SU-DHL-6 (cell line): ENCODE data around the gene LRRK1.
"Not testable (repeated sequence)": the region's sequence is repeated elsewhere in the genome, so short reads cannot be mapped to it uniquely, and the experiment has no call there.

Source experiments
- H2AFZ ChIP-seq: fragments of 200-600 bp; sonication (generic); 2 replicates; pipeline ENCODE4 v1.6.1; 2014; ENCODE audit warnings: low read depth, mild to moderate bottlenecking, moderate library complexity, mixed read lengths, antibody characterized with exemption, low read length; ENCODE audit not compliant: severe bottlenecking
- H3F3A ChIP-seq: fragments of 200-600 bp; shearing (Covaris generic); 2 replicates; pipeline ENCODE4 v1.6.0; 2016; ENCODE audit warnings: antibody characterized with exemption, mild to moderate bottlenecking; ENCODE audit not compliant: insufficient read depth
- H3K27ac ChIP-seq: fragments of 200-600 bp; sonication (generic); 2 replicates; pipeline ENCODE4 v1.5.1; 2016; ENCODE audit warnings: low read depth, mild to moderate bottlenecking, low read length, moderate library complexity, mixed read lengths
- H3K27me3 ChIP-seq: fragments of 200-600 bp; sonication (generic), shearing (Covaris generic); 2 replicates; pipeline ENCODE4 v1.6.0; 2014; ENCODE audit warnings: mild to moderate bottlenecking, low read length
- H3K36me3 ChIP-seq: fragments of 200-600 bp; sonication (generic); 2 replicates; pipeline ENCODE4 v1.6.1; 2014; ENCODE audit warnings: mild to moderate bottlenecking, low read length, mixed read lengths
- H3K4me2 ChIP-seq: fragments of 300-600, 200-600 bp; shearing (Covaris generic), sonication (generic); 2 replicates; pipeline ENCODE4 v1.6.0; 2014; ENCODE audit warnings: low read length, low read depth, mild to moderate bottlenecking; ENCODE audit not compliant: poor library complexity, severe bottlenecking
- H3K4me3 ChIP-seq: fragments of 200-600 bp; sonication (generic); 2 replicates; pipeline ENCODE4 v1.5.1; 2014; ENCODE audit warnings: antibody characterized with exemption, low read length, mild to moderate bottlenecking, mixed read lengths; ENCODE audit not compliant: insufficient read depth, poor library complexity, severe bottlenecking
- H3K79me2 ChIP-seq: fragments of 200-600 bp; sonication (generic); 2 replicates; pipeline ENCODE4 v1.6.1; 2014; ENCODE audit warnings: mild to moderate bottlenecking, low read length, moderate library complexity; ENCODE audit not compliant: insufficient read depth
- H3K9ac ChIP-seq: fragments of 200-600 bp; sonication (generic); 2 replicates; pipeline ENCODE4 v1.7.0; 2014; ENCODE audit warnings: mild to moderate bottlenecking, low read length
- H3K9me2 ChIP-seq: fragments of 200-600 bp; sonication (generic); replicated peaks from 2 replicates; pipeline ENCODE4 v1.6.1; 2014; ENCODE audit warnings: low read length; ENCODE audit not compliant: insufficient read depth
- H3K9me3 ChIP-seq: fragments of 200-600 bp; sonication (generic); 2 replicates; pipeline ENCODE4 v1.6.1; 2014; ENCODE audit warnings: low read length, mixed read lengths; ENCODE audit not compliant: insufficient read depth
- H4K20me1 ChIP-seq: fragments of 200-600 bp; sonication (generic); 2 replicates; pipeline ENCODE4 v1.6.1; 2014; ENCODE audit warnings: low read depth, mild to moderate bottlenecking, antibody characterized with exemption, low read length, moderate library complexity, mixed read lengths
- EZH2phosphoT487 ChIP-seq: fragments of 200-600 bp; sonication (generic), shearing (Covaris generic); conservative IDR thresholded peaks from 2 replicates; pipeline ENCODE4 v1.6.1; 2018; ENCODE audit warnings: mild to moderate bottlenecking, antibody characterized with exemption, low read length, moderate library complexity, mixed read lengths
- TF ChIP-seq, protein P1 (sequence below): fragments of 200-600 bp; sonication (generic); IDR thresholded peaks from one replicate; pipeline ENCODE4 v1.5.1; 2017; ENCODE audit warnings: antibody characterized with exemption, mild to moderate bottlenecking, low read length, moderate library complexity; ENCODE audit not compliant: insufficient read depth, poor library complexity, severe bottlenecking

Gene LRRK1

DNA sequence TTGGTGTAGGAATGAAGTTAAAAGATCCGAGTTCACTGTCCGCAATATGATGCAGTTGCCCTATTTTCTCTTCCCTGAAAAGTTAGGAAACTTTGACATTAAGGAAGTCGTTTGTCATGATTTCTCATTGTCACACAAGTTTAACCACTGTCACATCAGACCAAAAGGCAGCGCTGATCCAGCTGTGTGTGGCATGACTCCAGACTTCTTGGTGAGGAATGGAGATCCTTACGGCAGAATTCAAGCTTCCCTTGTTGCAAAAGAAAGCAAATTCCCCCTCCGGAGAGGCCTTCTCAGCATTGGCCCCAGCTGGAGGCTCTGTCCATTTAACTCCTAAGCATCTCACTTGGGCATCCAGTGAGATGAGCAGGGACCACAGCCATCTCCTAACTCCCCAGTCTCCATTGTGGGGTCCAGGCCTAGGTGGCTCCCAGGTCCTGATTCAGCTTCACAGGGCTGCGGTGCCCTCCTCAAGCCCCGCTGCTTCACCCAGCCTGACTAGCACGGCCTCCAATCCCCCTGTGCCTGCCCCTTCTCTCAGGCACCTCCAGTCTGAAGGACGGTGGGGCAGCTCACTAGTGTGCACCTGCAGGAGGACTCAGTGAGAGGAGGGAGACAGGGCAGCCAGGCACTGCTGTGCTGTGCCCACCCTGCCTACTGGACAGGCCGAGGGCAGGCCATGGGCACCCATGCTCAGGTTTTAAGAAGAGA lies 173.2 kb downstream of the LRRK1 start:
- H3K27me3 ChIP-seq: no peaks in the 10 kb centered on the region
- H2AFZ ChIP-seq: no peak overlapping the region
- no peaks in the 10 kb centered on the region for H3K9me3 ChIP-seq
- no peak overlapping the region for H3K4me2 ChIP-seq
- no peak overlapping the region for H3K9ac ChIP-seq
- no peaks in the 10 kb centered on the region for H3K36me3 ChIP-seq
- no peak for TF ChIP-seq EZH2phosphoT487
- TF ChIP-seq, protein P1, sequence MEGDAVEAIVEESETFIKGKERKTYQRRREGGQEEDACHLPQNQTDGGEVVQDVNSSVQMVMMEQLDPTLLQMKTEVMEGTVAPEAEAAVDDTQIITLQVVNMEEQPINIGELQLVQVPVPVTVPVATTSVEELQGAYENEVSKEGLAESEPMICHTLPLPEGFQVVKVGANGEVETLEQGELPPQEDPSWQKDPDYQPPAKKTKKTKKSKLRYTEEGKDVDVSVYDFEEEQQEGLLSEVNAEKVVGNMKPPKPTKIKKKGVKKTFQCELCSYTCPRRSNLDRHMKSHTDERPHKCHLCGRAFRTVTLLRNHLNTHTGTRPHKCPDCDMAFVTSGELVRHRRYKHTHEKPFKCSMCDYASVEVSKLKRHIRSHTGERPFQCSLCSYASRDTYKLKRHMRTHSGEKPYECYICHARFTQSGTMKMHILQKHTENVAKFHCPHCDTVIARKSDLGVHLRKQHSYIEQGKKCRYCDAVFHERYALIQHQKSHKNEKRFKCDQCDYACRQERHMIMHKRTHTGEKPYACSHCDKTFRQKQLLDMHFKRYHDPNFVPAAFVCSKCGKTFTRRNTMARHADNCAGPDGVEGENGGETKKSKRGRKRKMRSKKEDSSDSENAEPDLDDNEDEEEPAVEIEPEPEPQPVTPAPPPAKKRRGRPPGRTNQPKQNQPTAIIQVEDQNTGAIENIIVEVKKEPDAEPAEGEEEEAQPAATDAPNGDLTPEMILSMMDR: no peak
- H3K79me2 ChIP-seq: no peaks in the 10 kb centered on the region
- no peaks in the 10 kb centered on the region for H3K9me2 ChIP-seq
- no peaks in the 10 kb centered on the region for H4K20me1 ChIP-seq
- H3K4me3 ChIP-seq: no peak overlapping the region
- no peaks in the 10 kb centered on the region for H3F3A ChIP-seq
- no peak overlapping the region for H3K27ac ChIP-seq

DNA sequence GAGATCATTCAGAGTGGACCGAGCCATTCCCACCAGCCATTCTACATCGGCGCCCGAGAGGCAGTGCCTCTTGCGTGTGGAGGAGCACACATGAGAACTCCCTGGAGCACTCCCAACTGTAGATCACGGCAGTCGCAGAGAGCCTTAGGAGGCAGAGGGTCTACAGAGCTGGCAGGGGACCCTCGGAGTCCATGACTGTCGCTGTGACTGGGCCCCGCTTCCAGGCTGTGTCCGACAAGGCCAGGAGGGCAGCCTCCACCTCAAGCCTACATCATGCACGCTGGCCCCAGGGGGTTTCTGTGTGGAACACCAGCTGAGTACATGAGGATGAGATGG lies 173.7 kb downstream of the LRRK1 start:
- TF ChIP-seq, protein P1: no peak
- TF ChIP-seq EZH2phosphoT487: no peak
- no peak overlapping the region for H3K27ac ChIP-seq

DNA sequence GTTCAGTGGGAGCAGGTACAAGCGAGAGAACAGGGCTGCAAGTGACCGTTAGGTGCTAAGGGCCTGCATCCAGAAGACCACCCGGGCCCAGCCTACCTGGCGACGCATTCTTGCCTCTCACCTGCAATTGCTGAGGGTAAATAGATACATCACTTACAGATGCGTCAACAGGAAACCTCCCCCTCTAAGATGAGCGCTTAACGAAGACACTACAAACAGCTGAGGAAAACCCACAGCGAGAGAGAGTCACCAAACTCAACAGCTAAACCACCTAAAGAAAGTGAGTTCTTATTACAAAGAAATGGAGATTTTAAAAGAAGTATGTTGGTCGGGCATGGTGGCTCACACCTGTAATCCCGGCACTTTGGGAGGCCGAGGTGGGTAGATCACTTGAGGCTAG lies 174.8 kb downstream of the LRRK1 start:
- Histone ChIP-seq H3K27ac (no peak overlapping the region), H3K9me3 (no peaks in the 10 kb centered on the region), H4K20me1 (no peaks in the 10 kb centered on the region), H3K9me2 (no peaks in the 10 kb centered on the region), H3F3A (no peaks in the 10 kb centered on the region), H3K36me3 (no peaks in the 10 kb centered on the region), H3K27me3 (no peaks in the 10 kb centered on the region), H3K9ac (no peak overlapping the region), H3K79me2 (no peaks in the 10 kb centered on the region), H3K4me3 (no peak overlapping the region), H3K4me2 (no peak overlapping the region), H2AFZ (no peak overlapping the region)
- no peak for TF ChIP-seq EZH2phosphoT487
- TF ChIP-seq, protein P1: no peak

More for the DNA sequence above, 173.7 kb downstream of the LRRK1 start:
- H3K9me3 ChIP-seq: no peaks in the 10 kb centered on the region
- H3K9ac ChIP-seq: no peak overlapping the region
- no peaks in the 10 kb centered on the region for H3K79me2 ChIP-seq
- no peaks in the 10 kb centered on the region for H3K27me3 ChIP-seq
- H3K36me3 ChIP-seq: no peaks in the 10 kb centered on the region
- no peaks in the 10 kb centered on the region for H4K20me1 ChIP-seq
- no peaks in the 10 kb centered on the region for H3K9me2 ChIP-seq
- H3K4me2 ChIP-seq: no peak overlapping the region
- H3K4me3 ChIP-seq: no peak overlapping the region
- no peak overlapping the region for H2AFZ ChIP-seq
- no peaks in the 10 kb centered on the region for H3F3A ChIP-seq

DNA sequence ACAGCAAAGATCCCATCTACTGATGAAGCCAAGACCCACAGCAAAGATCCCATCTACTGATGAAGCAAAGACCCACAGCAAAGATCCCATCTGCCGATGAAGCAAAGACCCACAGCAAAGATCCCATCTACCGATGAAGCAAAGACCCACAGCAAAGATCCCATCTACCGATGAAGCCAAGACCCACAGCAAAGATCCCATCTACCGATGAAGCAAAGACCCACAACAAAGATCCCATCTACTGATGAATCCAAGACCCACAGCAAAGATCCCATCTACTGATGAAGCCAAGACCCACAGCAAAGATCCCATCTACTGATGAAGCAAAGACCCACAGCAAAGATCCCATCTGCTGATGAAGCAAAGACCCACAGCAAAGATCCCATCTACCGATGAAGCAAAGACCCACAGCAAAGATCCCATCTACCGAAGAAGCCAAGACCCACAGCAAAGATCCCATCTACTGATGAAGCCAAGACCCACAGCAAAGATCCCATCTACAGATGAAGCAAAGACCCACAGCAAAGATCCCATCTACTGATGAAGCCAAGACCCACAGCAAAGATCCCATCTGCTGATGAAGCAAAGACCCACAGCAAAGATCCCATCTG lies 176.7 kb downstream of the LRRK1 start:
- H3K36me3 ChIP-seq, H3K4me3 ChIP-seq, H3K9me3 ChIP-seq, H3K4me2 ChIP-seq, H3K79me2 ChIP-seq, H3K9ac ChIP-seq, H2AFZ ChIP-seq, H3K27me3 ChIP-seq, H3K27ac ChIP-seq, H3K9me2 ChIP-seq, H3F3A ChIP-seq, H4K20me1 ChIP-seq: not testable (repeated sequence)
